VCaP (cell line): ENCODE measurements around the gene DRICH1.

Experiments used
- H3K27ac ChIP-seq: fragments of 450-650 bp; 2 replicates; pipeline ENCODE4 v1.5.1; 2017
- CTCF ChIP-seq: fragments of 450-650 bp; conservative IDR thresholded peaks from 2 replicates; pipeline ENCODE4 v1.5.1; 2017; ENCODE audit warnings: mild to moderate bottlenecking, moderate library complexity

The DRICH1 gene

GRCh38 chr22:23591201-23591791 is 40.8 kb downstream of the DRICH1 start:
- no peak overlapping the region for H3K27ac ChIP-seq
- peak; percentile 90 for TF ChIP-seq CTCF

DNA sequence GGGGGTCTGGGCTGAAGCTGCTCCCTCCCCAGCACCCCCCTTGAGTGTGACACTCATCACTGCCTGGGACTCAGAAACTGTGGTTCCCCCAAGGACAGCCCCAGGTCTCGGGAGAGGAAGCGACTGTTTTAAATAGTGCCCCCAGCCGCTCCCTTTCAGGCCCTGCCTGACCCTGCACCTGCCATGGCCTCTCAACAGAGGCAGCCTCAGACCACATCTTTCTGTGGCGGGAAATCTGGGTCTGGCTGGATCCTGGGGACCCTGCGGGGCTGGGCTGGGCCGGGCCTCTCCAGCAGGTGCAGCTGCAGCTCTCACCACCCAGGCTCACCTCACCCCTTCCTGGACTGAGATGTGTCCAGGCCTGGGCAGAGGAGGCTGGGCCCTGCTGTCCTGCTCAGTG is 48.3 kb downstream of the DRICH1 start:
- no peak overlapping the region for H3K27ac ChIP-seq
- no peak for TF ChIP-seq CTCF

GRCh38 chr22:23583153-23583552 is 49.0 kb downstream of the DRICH1 start:
- no peak overlapping the region for H3K27ac ChIP-seq
- TF ChIP-seq CTCF, result no peak

DNA sequence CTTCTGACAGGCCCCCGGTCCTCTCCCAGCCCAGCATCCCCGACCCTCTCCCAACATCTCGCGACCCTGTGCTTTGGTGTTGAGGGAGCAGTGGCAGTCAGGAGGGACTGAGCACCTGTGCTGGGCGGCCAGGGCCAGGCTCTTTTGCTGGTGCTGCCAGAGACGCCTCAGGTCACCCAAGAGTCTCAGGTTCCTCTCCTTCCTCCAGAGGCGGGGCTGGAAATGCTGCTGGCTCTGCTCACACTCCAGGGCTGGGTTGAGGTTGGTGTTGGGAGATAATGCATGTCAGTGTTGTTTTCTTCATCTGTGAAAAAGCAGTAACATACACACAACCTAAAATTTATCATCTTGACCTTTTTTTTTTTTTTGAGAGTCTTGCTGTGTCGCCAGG is 50.9 kb downstream of the DRICH1 start:
- TF ChIP-seq CTCF, result no peak
- H3K27ac ChIP-seq, result no peak overlapping the region

- TF ChIP-seq CTCF, result no peak
- H3K27ac ChIP-seq, result no peak overlapping the region
These were observed 51.4 kb downstream of the DRICH1 start for GRCh38 chr22:23580576-23581259.

DNA sequence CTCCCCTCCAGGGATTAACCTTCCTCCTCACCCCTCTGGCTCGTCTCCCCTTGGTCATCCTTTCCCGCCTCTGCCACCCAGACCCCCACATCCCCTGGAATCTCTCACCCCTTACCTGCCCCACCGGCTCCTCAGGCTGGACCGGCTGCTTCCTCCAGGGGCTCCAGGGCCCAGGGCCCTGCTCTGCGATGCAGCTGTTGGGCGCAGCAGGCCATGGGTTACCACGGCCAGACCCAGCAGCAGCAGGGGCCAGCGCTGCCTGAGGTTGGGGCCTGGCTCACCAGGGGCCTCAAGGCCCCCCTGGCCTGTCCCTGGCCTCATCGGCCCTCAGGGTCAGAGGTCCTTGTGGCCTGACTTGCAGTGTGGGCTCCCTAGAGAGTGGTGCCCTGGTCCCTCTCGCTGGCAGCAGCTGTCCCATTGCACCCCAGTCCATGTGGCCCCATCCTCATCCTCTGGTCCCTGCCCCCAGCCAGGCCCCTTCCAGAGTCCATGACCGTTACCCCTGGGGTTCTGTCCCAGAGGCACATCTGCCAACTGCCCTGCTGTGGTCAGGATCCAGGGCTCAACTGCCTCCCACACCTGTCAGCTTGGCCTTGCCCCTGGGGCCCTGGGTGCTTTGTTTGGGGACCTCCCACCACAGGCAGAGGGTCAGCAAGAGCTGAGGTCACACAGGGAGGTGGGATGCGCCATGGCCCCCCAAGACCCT is 52.1 kb downstream of the DRICH1 start, which contains the start of gene IGLL1:
IGLL1 (minus strand) TSS at position 421 of the 706 bp plus-strand sequence; CDS start at position 321, 100 bp downstream.
- H3K27ac ChIP-seq, result no peak within 1 kb of the TSS
- no peak for TF ChIP-seq CTCF

DNA sequence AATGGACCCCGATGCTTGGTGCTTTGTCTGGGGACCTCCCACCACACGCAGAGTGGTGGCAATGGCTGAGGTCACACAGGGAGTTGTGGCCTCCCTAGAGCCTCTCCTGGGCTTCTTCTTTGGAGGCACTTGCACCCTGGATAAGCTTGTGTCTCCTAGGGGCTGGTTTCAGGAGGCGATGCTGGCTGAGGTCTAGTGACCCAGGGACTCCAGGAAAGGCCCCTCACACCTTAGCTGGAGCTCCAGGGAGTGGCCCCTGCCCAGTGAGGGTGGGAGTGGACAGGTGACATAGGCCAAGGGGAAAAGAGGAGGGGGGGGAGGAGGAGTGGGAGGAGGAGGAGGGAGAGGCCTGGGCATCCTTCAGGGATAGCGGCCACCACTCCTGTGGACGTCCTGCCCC is 52.8 kb downstream of the DRICH1 start:
- TF ChIP-seq CTCF, result no peak
- H3K27ac ChIP-seq, result no peak overlapping the region
